ENCODE measurements around the gene ZMYND8. TPM values are rescaled to one million over a fixed set of nuclear protein-coding genes. Genes with fewer than 3 reads are reported as not detected.

The ZMYND8 gene
- total RNA-seq, 3 donors from 2014 or later = 62.1 to 64.9 (median 62.1) TPM

DNA sequence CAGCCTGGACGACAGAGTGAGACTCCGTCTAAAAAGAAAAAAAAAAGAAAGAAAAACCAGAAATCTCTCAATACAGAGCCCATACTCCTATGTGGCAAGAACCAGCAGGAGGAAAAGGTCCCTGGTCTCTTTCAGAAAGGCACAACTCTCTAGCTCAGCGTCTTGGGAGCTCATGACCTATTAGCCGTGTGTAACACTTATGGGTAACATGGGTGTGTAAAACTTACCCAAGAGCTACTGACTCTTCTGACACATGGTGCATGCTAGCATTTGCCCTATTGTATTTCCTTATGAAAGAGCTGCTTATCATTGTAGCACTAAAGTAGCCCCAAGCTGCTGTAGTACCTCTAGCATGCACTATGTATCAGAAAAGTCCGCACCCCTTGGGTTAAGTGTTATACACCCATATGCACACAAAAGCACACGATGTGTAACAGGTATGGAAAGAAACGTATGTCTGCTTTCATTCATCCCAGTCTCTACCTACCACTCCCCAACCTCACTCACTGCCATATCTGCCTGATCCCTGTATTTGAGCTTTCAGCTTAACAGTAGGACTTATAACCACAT lies 85.4 kb downstream of the ZMYND8 start:
- H3K9me3 ChIP-seq = no peaks in the 10 kb centered on the region
- no peaks in the 10 kb centered on the region for H3K4me1 ChIP-seq (ENCODE audit: low read depth)
- intact Hi-C loops (cut with DNase I, micrococcal nuclease) = loop anchor here in 1 of 2 donors (10.0 kb wide), 1 partner anchor 114 kb away; no protein-coding TSS in a partner anchor
- TF ChIP-seq, protein P1, sequence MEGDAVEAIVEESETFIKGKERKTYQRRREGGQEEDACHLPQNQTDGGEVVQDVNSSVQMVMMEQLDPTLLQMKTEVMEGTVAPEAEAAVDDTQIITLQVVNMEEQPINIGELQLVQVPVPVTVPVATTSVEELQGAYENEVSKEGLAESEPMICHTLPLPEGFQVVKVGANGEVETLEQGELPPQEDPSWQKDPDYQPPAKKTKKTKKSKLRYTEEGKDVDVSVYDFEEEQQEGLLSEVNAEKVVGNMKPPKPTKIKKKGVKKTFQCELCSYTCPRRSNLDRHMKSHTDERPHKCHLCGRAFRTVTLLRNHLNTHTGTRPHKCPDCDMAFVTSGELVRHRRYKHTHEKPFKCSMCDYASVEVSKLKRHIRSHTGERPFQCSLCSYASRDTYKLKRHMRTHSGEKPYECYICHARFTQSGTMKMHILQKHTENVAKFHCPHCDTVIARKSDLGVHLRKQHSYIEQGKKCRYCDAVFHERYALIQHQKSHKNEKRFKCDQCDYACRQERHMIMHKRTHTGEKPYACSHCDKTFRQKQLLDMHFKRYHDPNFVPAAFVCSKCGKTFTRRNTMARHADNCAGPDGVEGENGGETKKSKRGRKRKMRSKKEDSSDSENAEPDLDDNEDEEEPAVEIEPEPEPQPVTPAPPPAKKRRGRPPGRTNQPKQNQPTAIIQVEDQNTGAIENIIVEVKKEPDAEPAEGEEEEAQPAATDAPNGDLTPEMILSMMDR (IDR thresholded peaks at IDR 0.05) = no peak
- H3K36me3 ChIP-seq (ENCODE audit: low read depth) = no peaks in the 10 kb centered on the region
- no peak for ATAC-seq
- H3K4me3 ChIP-seq = no peak overlapping the region
- no peak for DNase-seq

DNA sequence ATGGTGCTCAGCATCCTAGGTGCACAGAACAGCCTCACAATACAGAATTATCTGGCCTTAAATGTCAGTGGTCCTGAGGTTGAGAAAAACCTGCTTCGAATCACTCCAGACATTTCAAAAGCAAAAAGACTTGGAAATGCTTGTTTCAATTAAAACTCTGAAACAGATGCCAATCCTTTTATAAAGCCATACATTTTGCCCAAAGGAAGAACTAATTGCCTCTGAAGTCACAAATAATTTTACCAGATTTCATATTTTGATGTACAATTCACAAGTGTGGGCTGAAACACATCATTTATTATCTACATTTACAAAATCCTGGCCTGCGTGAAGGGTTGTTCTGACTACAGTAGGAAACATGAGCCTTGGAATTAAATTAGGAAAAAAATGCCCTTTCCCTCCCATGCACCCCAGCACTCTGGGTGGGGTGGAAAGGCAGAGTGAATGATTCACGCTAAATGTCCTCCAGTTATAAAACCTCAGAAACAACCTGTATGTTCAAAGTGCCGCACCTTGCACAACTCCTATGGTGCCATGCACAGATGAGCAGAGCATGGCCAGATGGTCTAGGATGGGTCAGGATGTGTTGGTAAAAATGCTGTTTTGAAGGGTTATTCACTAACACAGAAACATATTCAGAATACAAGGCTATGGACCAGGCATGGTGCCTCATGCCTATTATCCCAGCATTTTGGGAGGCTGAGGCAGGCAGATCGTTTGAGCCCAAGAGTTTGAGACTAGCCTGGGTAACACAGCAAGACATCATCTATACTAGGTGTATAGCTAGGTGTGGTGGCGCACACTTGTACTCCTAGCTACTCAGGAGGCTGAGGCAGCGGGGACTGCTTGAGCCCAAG lies 87.0 kb downstream of the ZMYND8 start:
- H3K9me3 ChIP-seq = no peaks in the 10 kb centered on the region
- no peaks in the 10 kb centered on the region for H3K36me3 ChIP-seq (ENCODE audit: low read depth)
- TF ChIP-seq, protein P1 (IDR thresholded peaks at IDR 0.05) = no peak
- no peaks in the 10 kb centered on the region for H3K4me1 ChIP-seq (ENCODE audit: low read depth)
- DNase-seq (no peak), ATAC-seq (no peak)
- no peak overlapping the region for H3K4me3 ChIP-seq
- intact Hi-C loops (cut with DNase I, micrococcal nuclease) = loop anchor here in 1 of 2 donors (10.0 kb wide), 1 partner anchor 115 kb away; no protein-coding TSS in a partner anchor

DNA sequence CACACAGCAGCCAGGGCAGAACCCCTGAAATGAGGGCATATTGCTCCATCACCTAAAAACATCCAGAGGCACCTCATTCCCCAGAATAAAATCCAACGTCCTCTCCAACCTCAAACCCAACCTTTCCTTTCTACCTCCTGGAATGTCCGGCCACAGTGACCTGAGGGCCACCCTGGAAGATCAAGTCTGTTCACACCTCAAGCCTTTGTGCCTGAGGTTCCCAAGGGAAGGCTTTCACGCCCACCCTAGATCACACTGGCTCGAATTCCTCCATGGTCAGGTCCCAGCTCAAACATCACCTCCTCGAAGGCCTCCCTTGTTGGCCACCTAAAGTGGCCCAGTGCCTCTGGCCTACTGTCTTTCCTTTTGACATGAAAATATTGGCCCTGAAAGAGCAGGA lies 88.9 kb downstream of the ZMYND8 start:
- Histone ChIP-seq H3K4me3 (no peak overlapping the region), H3K9me3 (no peaks in the 10 kb centered on the region), H3K36me3 (ENCODE audit: low read depth) (no peaks in the 10 kb centered on the region), H3K4me1 (ENCODE audit: low read depth) (no peaks in the 10 kb centered on the region)
- no peak for DNase-seq
- intact Hi-C loops (cut with DNase I, micrococcal nuclease) = no loop called here
- TF ChIP-seq, protein P1 (IDR thresholded peaks at IDR 0.05) = no peak
- ATAC-seq = no peak

DNA sequence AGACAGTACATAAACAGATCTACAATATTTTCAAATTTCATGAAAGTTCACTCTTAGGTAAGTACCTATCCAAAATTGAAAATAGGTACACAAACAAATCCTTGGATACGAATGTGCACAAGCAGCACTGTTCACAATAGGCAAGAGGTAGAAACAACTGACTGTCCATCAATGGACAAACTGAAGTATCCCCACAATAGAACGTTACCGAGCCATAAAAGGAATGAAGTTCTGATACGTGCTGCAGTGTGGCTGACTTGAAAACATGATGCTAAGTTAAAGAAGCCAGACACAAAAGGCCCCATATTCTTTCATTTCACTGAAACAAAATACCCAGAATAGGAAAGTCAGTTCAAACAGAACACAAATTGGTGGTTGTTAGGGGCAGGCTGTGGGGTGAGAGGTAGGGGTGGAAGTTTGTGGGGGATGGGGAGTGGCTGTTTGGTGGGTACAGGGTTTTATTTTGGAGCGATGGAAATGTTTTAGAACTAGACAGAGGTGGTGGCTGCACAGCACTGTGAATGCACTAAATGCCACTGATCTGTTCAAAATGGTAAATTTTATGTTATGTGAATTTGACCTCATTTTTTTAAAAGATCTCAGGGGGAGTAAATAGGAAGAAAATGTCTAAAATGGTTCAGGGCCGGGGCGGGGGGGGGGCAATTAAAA lies 89.5 kb downstream of the ZMYND8 start:
- Histone ChIP-seq H3K4me1 (ENCODE audit: low read depth) (no peaks in the 10 kb centered on the region), H3K4me3 (no peak overlapping the region), H3K9me3 (no peaks in the 10 kb centered on the region), H3K36me3 (ENCODE audit: low read depth) (no peaks in the 10 kb centered on the region)
- intact Hi-C loops (cut with DNase I, micrococcal nuclease) = no loop called here
- DNase-seq = no peak
- TF ChIP-seq, protein P1 (IDR thresholded peaks at IDR 0.05) = no peak
- ATAC-seq = no peak

DNA sequence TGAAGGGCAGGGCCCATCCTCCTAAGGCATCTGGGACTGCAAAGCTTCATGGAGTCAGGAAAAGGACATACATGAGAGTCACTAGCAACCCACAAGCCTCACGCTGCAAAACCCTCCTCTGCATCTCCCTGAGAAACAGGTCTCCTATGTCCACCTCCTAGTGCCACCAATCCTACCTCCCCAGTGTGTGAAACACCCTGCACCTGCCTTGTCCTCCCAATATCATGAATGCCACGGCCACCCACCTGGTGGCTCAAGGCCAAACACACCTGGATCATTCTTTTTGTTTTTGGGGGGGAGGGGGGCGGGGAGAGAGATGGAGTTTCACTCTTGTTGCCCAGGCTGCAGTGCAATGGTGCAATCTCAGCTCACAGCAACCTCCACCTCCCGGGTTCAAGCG lies 90.5 kb downstream of the ZMYND8 start:
- intact Hi-C loops (cut with DNase I, micrococcal nuclease) = no loop called here
- no peak for ATAC-seq
- TF ChIP-seq, protein P1 (IDR thresholded peaks at IDR 0.05) = no peak

More for the DNA sequence above, 90.5 kb downstream of the ZMYND8 start:
- H3K9me3 ChIP-seq = no peaks in the 10 kb centered on the region
- no peak overlapping the region for H3K4me3 ChIP-seq
- DNase-seq = no peak
- H3K4me1 ChIP-seq (ENCODE audit: low read depth) = no peaks in the 10 kb centered on the region
- H3K36me3 ChIP-seq (ENCODE audit: low read depth) = no peaks in the 10 kb centered on the region
